Non-pigmented ciliary epithelial cell (primary cell): ENCODE results near the gene ARID1B.
"Not testable (repeated sequence)": the region's sequence is repeated elsewhere in the genome, so short reads cannot be mapped to it uniquely, and the experiment has no call there.

ENCODE experiments used
- DNase-seq: peaks from one replicate; pipeline ENCODE4 v3.0.0-alpha.2; 2010; ENCODE audit warnings: low read depth

ARID1B gene

DNA sequence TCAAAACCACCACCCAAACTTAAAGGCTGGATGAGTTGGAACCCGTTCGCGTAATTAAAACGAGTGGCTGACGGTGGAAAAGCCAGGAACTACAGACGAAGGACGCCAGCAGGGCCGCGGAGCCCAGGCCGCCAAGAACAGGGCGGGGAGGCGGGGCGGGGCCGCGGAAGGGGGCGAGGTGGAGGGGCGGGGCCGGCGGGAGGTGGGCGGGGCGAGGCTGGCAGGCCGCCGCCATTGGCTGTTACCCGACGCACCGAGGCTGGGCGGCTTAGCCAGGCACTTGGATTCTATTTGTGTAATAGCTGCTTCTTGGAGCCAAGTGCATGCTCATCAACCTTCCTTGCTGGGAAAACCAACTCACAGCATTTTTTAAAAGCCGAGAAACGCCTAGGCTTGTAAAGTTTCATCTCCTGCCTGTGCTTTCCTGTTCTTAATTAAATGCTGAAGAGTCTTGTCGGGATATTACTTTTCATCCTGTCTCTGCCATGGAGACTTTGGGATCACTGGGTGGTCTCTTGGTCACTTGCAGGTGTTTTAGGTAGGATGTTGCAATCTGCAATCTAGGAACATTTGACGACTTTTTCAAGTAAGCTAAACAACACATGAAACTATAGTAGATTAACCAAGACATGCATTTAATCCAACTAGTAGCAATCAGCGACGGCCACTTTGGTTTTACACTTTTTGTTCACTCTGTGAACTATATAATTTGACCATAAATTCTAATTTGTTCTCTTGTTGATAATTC is 245.0 kb downstream of the ARID1B start:
- no peak for DNase-seq

DNA sequence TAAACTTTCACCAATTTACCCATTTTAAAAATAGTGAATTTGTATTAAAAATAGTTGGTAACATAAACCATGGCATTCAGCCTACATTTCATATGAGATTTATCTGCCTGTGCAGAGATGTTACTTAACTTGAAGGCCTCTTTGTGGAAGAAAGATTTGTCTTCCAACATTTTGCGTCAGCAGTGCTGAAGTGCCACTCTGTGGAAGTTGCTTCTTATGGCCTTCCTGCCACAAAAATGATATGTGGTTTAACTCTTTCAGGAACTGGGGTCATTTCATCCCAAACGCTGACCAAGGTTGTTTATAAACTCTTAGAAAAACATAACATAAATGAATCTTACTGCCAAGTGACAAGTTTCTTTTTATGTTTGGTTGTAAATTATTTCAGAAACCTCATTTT is 246.8 kb downstream of the ARID1B start:
- no peak for DNase-seq

DNA sequence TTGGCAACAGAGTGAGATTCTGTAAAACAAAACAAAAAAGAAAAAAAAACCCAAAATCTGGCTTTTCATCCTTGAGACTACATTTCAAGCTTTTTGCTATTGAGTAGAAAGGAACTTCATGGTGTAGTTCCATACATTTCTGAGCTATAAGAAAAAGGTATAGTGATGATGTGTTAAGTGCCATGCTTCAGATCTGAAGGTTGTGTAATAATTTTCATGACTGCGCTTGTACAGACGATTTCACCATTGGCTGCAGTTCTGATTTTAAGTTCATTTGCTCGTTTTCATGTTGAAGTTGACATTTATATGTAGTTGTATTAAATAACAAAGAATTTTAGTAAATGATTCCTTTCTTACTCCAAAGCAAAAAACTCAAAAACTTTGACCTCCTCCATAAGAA is 247.6 kb downstream of the ARID1B start:
- no peak for DNase-seq

DNA sequence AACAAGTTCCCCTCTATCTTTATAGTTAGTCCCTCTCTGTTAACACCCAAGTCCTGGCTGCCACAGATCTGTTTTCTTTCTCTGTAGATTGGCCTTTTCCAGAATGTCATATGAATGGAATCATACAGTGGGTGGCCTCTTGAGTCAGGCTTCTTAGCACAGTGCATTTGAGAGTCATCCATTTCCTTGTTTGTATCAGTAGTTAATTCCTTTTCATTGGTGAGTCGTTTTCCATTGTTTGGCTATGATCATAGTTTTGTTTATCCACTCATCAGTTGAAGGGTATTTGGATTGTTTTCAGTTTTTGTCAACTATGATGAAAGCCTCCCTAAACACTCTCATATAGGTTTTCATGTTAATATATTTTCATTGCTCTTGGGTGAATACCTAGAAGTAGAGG is 248.3 kb downstream of the ARID1B start:
- DNase-seq, result no peak

DNA sequence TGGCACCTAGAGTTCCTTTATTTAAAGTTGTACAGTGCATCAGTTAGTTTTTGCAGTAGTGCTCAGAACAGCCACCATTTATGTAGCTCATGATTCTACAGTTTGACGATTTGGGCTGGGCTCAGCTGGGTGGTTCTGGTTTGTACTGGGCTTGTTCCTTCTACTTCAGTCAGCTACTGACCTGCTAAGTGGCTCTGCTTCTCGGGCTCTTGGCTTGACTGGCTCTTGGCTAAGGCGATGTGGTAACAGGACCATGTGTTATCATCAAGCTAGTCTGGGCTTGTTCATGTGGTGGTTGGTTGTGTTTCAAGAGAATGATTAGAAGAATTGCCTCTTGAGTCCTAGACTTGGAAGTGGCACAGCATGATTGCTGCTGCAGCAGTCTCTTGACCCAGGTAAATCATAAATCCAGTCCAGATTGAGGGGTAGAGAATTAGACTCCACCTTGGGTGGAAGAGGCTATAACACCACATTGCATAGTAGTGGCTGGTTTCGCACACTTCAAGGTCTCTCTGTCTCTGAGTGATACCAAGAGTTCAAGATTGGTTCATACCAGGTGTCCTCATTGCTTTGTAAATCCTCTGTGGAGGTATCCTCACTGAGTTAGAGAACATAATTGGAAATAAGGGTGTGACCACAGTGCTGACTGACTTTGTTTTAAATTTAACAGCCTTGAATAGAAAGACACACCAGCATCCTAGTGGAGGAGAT is 253.0 kb downstream of the ARID1B start:
- no peak for DNase-seq

DNA sequence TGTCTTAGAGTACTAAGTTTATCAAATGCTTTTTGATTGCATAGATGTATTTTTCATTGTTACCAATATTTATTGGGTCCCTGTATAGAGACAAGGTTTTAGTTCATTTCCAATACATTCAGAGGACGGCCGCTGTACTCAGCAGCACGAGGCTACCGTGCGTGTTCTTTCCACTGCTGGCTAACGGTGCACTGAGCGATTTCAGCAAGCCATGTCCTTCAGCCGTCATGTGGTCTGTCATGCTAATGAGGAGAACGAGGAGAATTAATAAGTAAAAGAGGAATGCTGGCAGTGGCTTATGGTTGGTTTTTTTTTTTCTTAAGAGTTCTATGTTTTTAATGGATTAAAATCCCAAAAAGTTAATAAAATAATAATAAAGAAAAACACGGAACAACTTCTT is 253.6 kb downstream of the ARID1B start:
- no peak for DNase-seq

DNA sequence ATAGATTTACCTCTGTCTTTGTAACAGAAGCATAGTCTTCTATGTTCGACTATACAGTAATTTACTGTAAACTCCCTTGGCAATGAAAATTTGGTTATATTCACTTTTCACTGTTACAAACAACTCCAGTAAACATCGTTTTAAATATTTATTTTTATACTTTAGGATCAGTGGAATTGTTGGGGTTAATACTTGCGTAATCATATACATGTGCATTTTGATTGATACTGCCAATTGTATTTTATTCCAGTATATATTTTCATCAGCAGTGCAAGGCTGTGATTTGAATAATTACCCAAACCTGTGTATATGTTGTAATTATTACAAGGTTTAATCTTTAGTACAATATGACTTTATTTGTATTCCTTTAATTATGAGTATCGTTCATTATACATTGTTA is 255.7 kb downstream of the ARID1B start:
- DNase-seq, result no peak

DNA sequence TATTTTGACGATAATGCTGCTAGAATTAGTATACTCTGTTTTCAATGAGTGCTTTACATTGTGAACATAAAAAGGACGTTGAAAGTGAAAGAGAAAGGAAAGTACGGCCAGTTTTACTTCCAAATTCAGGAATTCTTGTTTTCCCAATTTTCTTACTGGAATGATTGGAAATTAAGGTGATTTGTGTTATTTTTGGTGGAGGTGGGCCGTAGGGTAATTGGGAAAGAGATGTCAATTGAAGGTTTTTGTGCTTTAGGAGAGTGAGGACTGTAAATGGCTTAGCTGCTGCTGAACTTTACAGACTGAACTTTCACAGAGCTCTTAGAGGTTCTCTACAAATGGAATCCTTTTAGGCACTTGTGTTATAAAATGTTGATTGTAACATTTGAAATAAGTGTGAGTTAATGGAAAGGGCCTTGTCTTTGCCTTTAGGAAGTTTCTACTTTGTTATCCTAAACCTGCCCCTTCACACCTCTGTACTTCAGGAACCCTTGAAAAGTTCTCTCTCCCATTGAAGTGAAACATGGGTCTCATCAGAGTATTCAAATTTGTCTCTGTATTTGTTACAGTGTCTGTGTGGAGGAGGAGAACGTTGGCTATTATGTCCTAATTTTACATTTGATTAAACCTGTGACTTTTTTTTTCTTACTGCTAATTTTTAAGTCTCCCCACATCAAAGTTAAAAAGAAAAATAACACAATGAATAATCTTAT is 256.4 kb downstream of the ARID1B start:
- no peak for DNase-seq

DNA sequence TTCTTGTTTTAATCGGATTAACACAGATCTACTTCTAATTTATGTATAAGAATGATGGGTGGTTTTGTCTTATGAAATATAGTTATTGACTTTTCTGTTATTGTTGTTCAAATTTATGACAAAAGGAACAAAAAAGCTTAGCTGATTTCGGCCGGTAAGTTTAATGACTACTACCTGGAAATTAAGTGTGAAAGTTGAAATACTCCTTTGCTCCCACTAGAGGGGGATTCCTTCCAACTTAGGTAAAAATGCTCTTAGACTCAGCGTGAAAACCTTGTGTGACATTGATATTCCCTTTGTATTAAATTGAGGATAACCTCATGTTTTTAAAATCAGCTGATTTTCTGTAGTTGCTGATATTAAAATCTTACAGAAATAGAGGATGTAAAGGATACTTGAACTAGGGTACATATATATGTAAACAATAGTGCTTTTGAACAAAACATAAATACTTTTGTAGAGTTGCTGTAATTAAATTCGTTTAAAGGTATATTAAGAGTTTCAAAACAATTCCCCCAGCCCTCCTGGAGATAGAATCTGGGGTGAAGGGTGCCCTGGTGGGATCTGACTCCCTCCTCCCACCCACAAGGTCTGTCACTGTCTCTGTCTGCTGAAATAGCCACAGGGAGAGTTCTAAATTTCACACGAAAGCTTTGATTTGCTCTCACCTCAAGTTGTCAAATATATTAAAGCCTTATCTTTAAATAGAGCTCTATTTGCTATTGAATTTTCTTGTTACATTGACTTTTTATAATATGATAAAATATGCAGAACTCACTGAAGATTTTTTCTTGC is 257.5 kb downstream of the ARID1B start:
- DNase-seq, result no peak

DNA sequence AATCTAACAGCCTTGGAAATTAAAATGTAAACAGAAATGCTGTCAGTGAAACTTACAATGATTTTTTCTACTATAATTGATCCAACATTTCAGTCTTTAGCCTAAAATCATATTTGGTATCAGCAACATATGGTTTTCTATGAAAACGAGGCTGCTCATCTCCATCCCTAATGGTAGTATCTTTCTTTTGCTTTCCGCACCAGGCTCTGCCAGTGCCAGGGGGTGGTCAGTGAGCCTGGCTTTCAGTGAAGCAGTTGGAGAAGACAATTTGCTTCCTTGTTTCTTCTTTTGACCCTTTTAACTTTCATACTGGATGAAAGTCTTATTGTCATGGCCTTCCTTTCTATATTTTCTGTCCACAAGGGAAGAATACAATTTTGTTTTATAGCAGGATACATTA is 258.4 kb downstream of the ARID1B start:
- no peak for DNase-seq

DNA sequence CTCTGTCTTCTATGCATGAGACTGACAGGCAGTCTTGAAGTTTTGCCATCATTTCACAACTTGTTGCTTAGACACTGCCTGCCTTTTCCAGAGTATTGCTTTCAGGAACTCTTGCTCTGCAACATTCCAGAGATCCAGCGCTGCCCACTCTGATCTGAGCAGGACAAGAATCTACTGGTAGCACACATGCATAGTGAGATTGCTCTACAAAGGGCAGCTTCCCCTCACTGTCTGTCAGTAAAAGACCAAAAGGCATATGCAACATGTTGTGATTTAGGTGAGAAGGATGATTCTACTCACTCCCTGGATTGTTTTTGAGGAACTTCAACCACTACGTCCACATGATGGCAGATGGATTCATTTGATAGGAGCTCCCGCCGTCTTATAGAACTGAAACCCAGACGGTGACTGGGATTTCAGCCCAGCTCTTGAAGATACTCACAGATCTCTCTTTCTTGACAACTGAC is 259.1 kb downstream of the ARID1B start:
- no peak for DNase-seq

DNA sequence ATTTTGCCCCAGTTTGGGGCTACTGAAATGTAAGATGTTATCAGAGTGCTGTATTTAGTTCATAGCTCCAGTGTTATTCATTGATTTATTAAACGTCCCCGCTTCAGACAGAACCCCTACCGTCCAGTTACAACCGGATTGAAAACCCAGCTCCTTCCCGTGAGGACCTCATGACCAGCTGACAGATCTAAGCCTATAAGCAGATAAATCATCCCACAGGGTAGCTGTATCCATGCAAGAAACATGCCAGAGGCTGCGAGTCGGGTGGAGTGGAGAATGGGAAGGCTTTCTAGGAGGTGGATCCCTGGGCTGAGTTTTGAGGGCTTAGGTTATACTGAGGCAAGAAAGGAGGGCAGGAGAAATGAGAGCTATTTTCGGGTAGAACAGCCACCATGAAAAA is 260.0 kb downstream of the ARID1B start:
- DNase-seq, result no peak

DNA sequence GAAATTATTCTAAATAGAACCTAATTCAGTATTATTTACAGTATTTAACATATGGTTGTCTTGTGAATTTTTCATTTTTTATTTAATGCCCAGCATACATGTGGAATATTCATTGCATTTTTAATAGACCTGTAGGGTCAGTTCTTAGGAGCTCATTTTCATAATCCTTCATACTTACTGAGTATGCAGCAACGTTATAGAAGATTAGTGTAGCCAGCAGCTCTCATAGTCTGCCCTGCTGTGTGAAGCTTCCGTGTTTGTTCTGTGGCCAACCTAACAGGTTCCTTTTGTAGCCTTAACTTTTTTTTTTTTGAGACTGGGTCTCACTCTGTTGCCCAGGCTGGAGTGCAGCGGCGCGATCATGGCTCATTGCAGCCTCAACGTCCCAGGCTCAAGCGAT is 261.4 kb downstream of the ARID1B start:
- DNase-seq, result no peak

DNA sequence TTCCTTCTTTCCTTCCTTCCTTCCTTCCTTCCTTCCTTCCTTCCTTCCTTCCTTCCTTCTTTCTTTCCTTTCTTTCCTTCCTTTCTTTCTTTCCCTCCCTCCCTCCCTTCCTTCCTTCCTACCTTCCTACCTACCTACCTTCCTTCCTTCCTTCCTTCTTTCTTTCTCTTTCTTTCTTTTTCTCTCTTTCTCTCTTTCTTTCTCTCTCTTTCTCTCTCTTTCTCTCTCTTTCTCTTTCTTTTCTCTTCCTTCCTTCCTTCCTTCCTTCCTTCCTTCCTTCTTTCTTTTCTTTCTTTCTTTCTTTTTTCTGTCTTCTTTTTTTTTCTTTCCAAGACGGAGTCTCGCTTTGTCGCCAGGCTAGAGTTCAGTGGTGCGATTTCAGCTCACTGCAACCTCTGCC is 262.5 kb downstream of the ARID1B start:
- not testable (repeated sequence) for DNase-seq

DNA sequence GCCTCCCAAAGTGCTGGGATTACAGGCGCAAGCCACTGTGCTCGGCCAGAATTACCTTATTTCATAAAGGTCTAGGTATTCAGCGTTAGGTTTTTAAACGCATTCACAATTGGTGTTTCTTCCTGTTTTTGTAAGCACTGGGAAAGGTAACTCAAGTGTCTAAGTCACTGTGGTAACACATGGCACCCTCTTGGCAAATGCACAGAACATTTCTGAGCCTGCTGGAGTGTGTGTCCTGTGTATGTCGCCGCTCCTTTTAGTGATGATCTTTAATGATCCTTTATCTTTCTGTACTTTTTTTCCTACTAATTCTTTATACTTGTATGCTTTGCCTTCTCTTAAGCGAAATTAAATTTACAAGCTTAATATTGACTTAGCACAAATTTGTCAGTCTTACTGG is 263.0 kb downstream of the ARID1B start:
- DNase-seq, result no peak

DNA sequence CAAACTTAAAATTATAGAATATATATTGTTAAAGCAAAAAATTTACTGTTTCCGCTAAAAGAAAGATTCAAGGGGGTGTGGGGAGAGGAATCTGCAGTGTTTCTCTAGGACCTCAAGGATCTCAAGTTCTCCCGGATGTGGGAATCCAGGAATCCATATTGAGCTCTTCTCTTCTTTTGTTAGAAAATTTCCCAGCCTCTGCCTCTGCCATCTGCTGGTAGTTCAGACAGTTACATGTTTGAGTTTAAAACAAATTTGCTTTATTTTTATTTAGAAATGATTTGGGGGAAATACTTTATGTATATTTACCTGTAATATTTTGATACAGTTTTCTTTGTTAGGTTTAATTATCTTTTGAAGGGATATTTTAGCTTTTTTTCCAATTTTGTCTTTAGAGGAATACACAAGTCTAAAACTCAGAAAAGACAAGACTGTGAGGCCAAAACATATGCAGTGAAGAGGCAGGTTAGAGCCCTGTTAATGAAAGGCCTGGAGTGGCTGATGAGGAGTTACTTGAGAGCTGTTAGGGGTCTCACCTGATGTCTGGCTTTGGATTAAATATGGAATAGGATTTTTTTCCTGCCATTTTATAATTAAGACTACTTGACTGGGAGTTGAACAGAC is 268.8 kb downstream of the ARID1B start:
- no peak for DNase-seq

DNA sequence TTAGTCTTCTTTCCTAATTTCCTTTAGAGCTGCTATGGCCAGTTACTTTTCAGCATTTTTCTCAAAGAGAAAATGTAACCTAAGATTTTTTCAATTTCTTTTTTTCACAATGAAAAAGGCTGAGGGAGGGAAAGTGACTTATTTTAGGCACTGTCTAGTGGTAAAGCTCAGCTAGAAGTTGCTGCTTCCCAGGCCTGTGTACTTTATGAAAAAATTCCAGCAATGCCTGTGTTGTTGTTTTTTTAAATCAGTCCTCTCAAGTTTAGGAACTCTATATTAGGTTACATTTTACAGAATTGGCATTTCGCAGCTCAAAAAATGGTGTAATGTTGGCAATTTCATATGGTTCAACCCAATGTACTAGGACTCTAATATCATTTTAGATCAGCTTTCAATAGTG is 269.6 kb downstream of the ARID1B start:
- DNase-seq, result no peak

DNA sequence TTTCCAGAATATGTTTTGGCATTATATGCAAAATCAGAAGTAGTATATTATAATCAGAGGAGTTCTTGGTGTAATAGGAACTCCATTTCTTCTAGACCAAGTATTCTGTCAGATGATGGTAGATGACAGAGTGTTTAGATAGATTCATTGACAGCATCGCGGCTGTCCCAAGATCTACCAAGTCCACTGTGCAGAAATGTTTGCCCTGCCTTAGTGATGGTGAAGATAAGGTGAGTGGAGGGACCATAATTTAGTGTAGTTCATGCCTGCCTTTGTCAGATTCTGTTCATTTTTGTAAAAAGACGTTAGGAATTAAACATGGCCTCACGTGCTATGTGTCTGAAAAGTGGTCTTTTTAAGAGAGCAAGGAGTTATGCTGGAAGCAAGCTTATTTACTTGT is 270.1 kb downstream of the ARID1B start:
- DNase-seq, result no peak

DNA sequence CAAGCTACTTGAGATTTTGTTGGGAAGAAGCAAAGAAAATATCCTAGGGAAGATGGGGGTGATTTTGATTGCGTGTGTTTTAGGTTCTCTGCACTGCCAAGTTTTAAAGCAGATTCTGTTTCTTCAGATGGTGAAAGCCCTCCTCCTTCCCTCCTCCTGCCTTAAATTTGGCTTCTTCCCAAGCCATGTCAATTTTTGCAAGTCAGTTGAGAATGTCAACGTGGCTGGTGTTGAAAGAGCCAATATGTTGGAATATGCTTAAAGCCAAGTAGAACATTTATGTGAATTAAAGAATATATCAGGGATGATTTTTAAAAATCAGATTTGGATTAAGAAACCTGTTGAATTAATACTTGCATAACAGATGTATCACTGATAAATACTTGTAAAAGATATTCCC is 270.8 kb downstream of the ARID1B start:
- DNase-seq, result no peak

DNA sequence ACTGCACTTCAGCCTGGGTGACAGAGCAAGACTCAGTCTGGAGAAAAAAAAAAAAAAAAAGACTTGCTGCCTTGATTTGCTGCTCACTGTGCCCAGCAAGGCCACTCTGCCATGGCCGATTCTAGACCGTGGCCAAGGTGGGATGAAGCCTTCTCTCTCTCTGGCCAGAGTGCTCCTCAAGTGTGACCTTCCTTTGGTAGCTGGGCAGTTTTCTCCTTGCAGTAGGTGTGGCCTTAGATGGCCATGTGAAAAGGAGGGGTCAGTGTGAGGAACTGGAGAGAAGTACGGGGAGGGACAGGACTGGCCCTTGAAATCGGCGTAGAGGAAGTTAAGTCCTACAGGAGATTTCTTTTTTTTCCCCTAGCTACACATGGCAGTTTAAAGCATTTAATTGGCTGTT is 272.0 kb downstream of the ARID1B start:
- no peak for DNase-seq

DNA sequence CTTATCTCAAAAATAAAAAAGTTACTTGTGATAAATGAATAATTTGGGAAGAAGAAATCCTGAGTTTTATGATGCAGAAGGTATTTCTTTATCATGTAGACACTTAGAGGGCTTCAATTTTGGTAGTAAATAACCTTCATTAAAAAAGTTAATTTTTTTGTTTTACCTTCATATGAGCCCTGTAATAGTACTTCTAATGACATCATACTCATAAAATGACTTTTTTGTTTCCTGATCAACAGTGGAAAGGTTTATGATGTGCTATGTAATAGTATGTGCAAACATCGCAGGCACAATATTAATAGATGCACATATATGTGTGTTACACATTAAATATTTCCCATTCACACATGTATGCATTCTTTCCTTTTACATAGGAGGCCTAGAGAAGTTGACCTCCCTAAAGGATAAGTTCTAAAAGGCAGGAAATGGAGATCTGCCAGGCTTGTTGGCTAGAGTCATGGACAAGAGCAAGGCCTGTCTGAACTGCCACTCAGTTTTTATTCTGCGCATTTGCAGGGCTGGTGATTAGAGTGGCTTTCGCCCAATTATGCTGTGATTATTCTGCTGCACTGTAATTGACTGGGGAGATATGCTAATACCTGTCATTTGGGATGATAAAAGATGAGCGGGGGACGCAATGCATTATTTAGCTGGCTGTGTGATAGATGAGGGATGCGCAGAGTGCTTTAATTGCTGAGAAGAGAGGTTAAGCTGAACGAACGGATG is 273.5 kb downstream of the ARID1B start:
- DNase-seq, result no peak
